GM21390 (cell line): Measurements from ENCODE around the gene ARL2BP.
"Not testable (repeated sequence)": the region's sequence is repeated elsewhere in the genome, so short reads cannot be mapped to it uniquely, and the experiment has no call there.

Experiments used
- ATAC-seq: cut with Tn5 transposase; IDR thresholded peaks from one replicate; pipeline ENCODE4 v1.9.1; 2021; ENCODE audit not compliant: unreplicated experiment

Gene ARL2BP

GRCh38 chr16:57244767-57245471 is at the start of gene ARL2BP:
ARL2BP (plus strand) TSS chr16:57245259; CDS start chr16:57245368, 109 bp downstream.
- peak; percentile 95 for ATAC-seq

GRCh38 chr16:57196286-57196685 is 48.8 kb upstream of the ARL2BP start:
- no peak for ATAC-seq

- ATAC-seq: no peak
These were observed 48.3 kb upstream of the ARL2BP start for GRCh38 chr16:57196753-57197152.

GRCh38 chr16:57200321-57200720 is 44.7 kb upstream of the ARL2BP start:
- not testable (repeated sequence) for ATAC-seq

GRCh38 chr16:57200926-57201325 is 44.1 kb upstream of the ARL2BP start:
- not testable (repeated sequence) for ATAC-seq

- ATAC-seq: no peak
These were observed 42.8 kb upstream of the ARL2BP start for GRCh38 chr16:57202095-57202886.

GRCh38 chr16:57203451-57203850 is 41.6 kb upstream of the ARL2BP start:
- no peak for ATAC-seq

GRCh38 chr16:57204675-57205074 is 40.4 kb upstream of the ARL2BP start:
- no peak for ATAC-seq

GRCh38 chr16:57208926-57209325 is 36.1 kb upstream of the ARL2BP start:
- ATAC-seq: no peak

GRCh38 chr16:57209780-57210179 is 35.3 kb upstream of the ARL2BP start:
- no peak for ATAC-seq

GRCh38 chr16:57213462-57213861 is 31.6 kb upstream of the ARL2BP start:
- ATAC-seq: no peak

- no peak for ATAC-seq
These were observed 28.1 kb upstream of the ARL2BP start for GRCh38 chr16:57216968-57217367.

- ATAC-seq: no peak
These were observed 22.0 kb upstream of the ARL2BP start for GRCh38 chr16:57223057-57223456.

- no peak for ATAC-seq
These were observed 20.3 kb upstream of the ARL2BP start for GRCh38 chr16:57224651-57225335.

GRCh38 chr16:57225978-57226377 is 19.1 kb upstream of the ARL2BP start:
- ATAC-seq: no peak

- no peak for ATAC-seq
These were observed 18.1 kb upstream of the ARL2BP start for GRCh38 chr16:57226701-57227621.

- no peak for ATAC-seq
These were observed 16.0 kb upstream of the ARL2BP start for GRCh38 chr16:57229079-57229478.

- no peak for ATAC-seq
These were observed 13.2 kb upstream of the ARL2BP start for GRCh38 chr16:57231821-57232350.

- no peak for ATAC-seq
These were observed 10.9 kb upstream of the ARL2BP start for GRCh38 chr16:57233944-57234706.

- ATAC-seq: no peak
These were observed 10.4 kb upstream of the ARL2BP start for GRCh38 chr16:57234707-57235092.
